ENCODE data around the gene SH2D4B.
"Not testable (repeated sequence)": the region's sequence is repeated elsewhere in the genome, so short reads cannot be mapped to it uniquely, and the experiment has no call there.

The SH2D4B gene

GRCh38 chr10:80543319-80543672, 5.6 kb downstream of the SH2D4B start:
- not testable (repeated sequence) for DNase-seq (ENCODE audit: low spot score)

- DNase-seq (ENCODE audit: low spot score), result no peak
Observed at GRCh38 chr10:80544316-80544953, 6.7 kb downstream of the SH2D4B start.

- no peak for DNase-seq (ENCODE audit: low spot score)
Observed at GRCh38 chr10:80545258-80545881, 7.7 kb downstream of the SH2D4B start.

- no peak for DNase-seq (ENCODE audit: low spot score)
Observed at GRCh38 chr10:80552151-80552646, 14.5 kb downstream of the SH2D4B start.

- no peak for DNase-seq (ENCODE audit: low spot score)
Observed at GRCh38 chr10:80553436-80553835, 15.7 kb downstream of the SH2D4B start.

GRCh38 chr10:80554050-80554449, 16.3 kb downstream of the SH2D4B start:
- DNase-seq (ENCODE audit: low spot score), result no peak

- DNase-seq (ENCODE audit: low spot score), result no peak
Observed at GRCh38 chr10:80555415-80555814, 17.7 kb downstream of the SH2D4B start.

GRCh38 chr10:80561950-80562349, 24.2 kb downstream of the SH2D4B start:
- DNase-seq (ENCODE audit: low spot score), result no peak

GRCh38 chr10:80567292-80567691, 29.6 kb downstream of the SH2D4B start:
- no peak for DNase-seq (ENCODE audit: low spot score)

GRCh38 chr10:80569131-80569895, 31.6 kb downstream of the SH2D4B start:
- no peak for DNase-seq (ENCODE audit: low spot score)

GRCh38 chr10:80571352-80571751, 33.6 kb downstream of the SH2D4B start:
- no peak for DNase-seq (ENCODE audit: low spot score)

- no peak for DNase-seq (ENCODE audit: low spot score)
Observed at GRCh38 chr10:80579181-80579763, 41.6 kb downstream of the SH2D4B start.

- DNase-seq (ENCODE audit: low spot score), result no peak
Observed at GRCh38 chr10:80579849-80580637, 42.3 kb downstream of the SH2D4B start.

- DNase-seq (ENCODE audit: low spot score), result no peak
Observed at GRCh38 chr10:80580638-80581468, 43.2 kb downstream of the SH2D4B start.

GRCh38 chr10:80581469-80581835, 43.8 kb downstream of the SH2D4B start:
- DNase-seq (ENCODE audit: low spot score), result no peak

- no peak for DNase-seq (ENCODE audit: low spot score)
Observed at GRCh38 chr10:80582286-80582960, 44.7 kb downstream of the SH2D4B start.

GRCh38 chr10:80583685-80584084, 46.0 kb downstream of the SH2D4B start:
- DNase-seq (ENCODE audit: low spot score), result no peak

- no peak for DNase-seq (ENCODE audit: low spot score)
Observed at GRCh38 chr10:80585812-80586211, 48.1 kb downstream of the SH2D4B start.

- DNase-seq (ENCODE audit: low spot score), result no peak
Observed at GRCh38 chr10:80588546-80588945, 50.8 kb downstream of the SH2D4B start.

GRCh38 chr10:80589726-80590373, 52.1 kb downstream of the SH2D4B start:
- no peak for DNase-seq (ENCODE audit: low spot score)

Measured in pons (tissue), 1 donor.